GM08714 (cell line): ENCODE measurements around the gene RAB7A.

ENCODE experiments used
- H3K4me3 ChIP-seq: fragments of 200-500 bp; sonication (Bioruptor generic); 2 replicates; pipeline ENCODE4 v1.5.1; 2014; ENCODE audit warnings: mild to moderate bottlenecking, low read length, inconsistent platforms
- ZNF274 ChIP-seq: IDR thresholded peaks from 2 replicates; pipeline ENCODE4 v1.6.1; 2012; ENCODE audit warnings: mild to moderate bottlenecking, low read depth, low read length

Gene RAB7A

DNA sequence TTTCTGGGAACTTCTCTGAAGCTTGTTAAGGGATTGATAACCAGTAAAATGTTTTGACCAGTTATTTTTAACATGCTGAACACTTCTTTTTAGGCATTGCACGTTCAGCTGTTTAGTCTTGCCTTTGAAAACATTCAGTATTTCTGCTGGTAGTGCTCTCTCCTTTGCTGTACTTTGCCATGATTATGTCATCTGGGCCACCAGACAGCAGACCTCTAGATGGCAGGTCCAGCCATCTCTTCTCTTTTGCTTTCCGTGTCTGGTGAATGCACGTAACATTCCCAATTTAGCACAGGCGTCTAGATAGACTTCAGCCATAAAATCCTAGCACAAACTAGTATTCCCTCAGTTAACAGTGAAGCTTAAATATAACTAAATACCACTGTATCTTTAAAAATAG, 57.8 kb downstream of the RAB7A start:
- H3K4me3 ChIP-seq = no peak overlapping the region
- no peak for TF ChIP-seq ZNF274

DNA sequence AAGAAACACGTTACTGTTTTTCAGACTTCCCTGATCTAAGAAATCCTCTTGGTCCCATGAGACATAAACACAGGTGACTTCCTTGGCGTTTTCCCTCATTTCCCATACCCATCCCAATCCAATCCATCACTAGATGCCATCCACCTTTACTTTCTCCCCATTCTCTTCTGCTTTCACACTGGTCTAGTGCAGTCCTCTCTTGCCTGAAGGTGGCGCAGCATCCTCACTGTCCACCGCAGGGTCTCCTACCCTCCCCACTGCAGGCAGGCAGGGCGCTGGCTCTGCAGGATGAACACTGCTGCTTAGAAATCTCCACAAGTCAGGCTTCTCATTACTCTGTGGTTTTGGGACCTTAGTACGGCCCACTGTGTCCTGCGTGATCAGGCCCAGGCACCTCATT, 58.2 kb downstream of the RAB7A start:
- no peak for TF ChIP-seq ZNF274
- H3K4me3 ChIP-seq = no peak overlapping the region

GRCh38 chr3:128784843-128785242, 58.9 kb downstream of the RAB7A start:
- H3K4me3 ChIP-seq = no peak overlapping the region
- no peak for TF ChIP-seq ZNF274

- TF ChIP-seq ZNF274 = no peak
- H3K4me3 ChIP-seq = no peak overlapping the region
Observed at GRCh38 chr3:128786434-128787020, 60.5 kb downstream of the RAB7A start.

DNA sequence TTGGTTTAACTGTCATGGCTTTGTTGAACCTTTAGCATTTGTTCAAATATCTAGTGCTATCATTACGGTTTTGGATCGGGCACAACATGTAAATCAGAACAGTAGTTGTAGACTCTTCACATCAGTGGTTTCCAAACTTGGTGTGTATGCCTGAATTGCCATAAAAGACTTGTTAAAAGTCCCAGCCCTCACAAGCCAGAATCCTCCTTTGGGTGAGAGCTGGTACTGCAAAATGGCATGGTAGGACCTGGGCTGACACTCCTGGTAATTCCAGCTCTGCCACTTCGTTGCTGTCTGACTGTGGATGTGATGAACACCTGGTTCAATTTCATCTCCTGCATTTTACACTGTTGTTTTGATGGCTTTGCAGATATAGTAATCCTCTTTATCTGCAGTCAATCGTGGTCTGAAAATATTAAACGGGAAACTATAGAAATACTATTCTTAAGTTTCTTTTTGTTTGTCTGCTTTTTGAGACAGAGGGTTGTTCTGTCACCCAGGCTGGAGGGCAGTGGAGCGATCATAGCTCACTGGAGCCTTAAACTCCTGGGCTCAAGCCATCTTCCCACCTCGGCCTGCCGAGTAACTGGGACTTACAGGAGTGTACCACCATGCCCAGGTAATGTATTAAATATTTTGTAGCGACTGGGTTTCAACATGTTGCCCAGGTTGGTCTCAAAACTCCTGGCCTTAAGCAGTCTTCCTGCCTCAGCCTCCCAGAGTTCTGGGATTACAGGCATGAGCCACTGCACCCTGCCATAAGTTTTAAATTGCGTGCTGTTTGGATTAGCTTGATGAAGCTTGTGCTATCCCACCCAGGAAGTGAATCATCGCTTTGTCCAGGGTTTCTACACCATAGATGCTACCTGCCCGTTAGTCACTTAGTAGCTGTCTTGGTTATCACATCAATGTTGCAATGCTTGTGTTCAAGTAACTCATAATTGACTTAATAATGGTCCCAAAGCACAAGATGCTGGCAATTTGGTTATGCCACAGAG, 61.6 kb downstream of the RAB7A start:
- no peak for TF ChIP-seq ZNF274
- H3K4me3 ChIP-seq = no peak overlapping the region

GRCh38 chr3:128788268-128788869, 62.4 kb downstream of the RAB7A start:
- TF ChIP-seq ZNF274 = no peak
- H3K4me3 ChIP-seq = peak overlapping the region; percentile 23; the same call in 1 of the 2 replicates

DNA sequence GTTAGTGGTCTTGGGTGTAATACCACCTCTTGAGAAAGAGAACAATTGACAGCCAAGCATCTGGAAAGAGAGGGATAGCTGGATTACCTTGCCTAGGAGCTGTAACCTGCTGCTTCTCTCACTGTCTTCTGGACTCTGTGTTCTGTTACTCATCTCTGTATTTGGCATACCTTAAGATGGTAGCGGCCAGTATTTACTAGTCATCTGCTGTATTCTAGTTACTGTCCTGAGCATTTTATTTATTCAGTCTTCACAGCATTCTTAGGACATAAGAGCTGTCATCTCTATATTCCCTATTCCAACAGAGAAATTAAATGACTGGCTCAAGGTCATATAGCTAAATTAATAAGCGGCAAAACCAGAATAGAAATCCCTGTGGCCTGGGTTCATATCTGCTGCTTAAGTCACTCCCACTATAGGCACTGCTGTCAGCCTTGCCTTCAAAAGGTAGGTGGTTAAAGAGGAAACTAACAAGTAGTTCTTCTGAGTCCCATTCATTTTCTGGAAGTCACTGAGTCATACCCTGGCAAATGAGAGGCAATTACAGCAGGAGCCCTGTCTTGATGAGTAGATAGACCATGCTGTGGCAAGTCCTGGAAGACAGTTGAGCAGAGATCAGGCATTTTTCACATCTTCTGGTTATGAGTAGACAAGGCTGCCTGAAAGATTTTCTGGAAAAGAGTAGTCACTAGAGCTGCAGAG, 68.2 kb downstream of the RAB7A start:
- TF ChIP-seq ZNF274 = no peak
- H3K4me3 ChIP-seq = no peak overlapping the region

DNA sequence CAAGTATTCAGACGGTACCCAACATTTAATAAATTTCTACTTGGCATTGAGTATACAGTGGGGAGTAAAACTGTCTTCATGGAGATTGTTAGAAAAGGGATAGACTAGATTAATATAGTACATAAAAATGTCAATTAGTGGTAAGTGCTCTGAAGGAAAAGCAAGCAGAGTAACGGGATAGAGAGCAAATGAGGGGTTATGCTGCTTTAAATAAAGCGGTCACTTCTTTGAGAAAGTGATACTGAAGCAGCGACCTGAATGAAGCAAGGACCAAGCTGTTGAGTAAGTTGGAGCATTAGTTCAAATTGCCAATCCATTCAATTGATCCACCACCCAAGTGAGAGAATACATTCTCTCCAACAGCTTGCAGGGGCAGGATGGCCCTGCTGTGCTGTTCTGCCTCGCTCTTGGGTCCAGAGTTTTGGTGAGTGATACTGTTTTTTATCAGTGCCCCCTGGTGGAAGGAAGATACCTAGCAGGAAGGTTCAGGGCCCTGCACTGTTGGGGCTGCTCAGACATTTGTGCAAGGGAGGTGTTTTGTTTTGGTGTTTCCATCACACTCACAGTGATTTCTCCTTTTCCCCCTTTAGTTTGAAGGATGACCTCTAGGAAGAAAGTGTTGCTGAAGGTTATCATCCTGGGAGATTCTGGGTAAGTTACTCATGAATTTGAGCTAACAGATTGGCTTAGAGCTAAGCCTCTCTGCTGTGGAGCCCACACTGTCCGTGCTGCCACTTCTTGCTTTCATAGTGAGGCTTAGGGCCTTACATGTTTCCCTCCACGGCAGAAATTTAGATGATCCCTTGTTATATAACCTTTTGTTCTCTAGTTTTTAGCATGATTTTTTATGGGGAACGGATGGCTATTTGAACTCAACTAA, 69.0 kb downstream of the RAB7A start:
- TF ChIP-seq ZNF274 = no peak

GRCh38 chr3:128799653-128800052, 73.7 kb downstream of the RAB7A start:
- H3K4me3 ChIP-seq = no peak overlapping the region
- TF ChIP-seq ZNF274 = no peak

More for the DNA sequence above, 69.0 kb downstream of the RAB7A start:
- H3K4me3 ChIP-seq = no peak overlapping the region

DNA sequence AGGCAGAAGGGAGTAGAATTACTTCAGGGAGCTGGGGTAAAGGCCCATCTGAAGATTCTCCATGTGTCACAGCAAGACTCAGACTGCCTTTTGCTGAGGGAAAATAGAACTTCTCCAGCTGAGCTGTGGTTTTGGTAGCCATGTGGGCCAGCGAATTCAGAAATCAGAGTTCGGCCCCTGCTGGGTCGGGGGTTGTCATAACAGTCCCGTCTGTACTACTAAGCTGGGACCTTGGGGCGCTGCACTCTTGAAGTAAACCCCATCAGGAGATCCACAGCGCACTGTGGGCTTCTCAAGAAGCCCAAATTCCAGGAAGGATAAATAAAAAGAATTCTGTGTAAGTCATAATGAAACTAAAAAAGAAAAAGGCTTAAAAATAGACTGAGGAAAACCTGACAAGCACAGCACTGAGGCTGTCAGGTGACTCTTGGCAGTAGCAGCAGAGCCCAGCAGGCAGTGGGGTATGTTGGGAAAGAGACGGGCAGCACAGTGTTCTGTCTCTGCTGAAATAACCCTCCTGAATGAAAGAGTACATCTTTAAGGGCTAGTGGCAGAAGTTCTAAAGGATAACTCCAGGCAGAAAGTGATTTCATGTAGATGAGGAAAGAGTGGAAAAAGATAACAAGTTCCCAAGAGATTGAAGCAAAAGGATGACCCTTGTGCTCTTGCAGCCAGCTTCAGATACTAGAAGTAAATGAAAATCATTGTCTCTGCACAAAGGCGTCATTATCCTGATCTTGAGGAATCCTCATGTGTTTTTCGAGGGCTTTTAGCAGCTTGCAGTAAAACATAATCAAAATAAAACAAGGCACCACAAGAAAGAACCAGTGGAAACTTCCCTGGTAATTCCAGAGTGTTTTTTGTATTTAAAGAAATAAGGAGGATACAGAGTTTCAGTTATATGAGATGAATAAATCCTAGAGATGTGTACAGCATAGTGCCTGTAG, 74.5 kb downstream of the RAB7A start:
- TF ChIP-seq ZNF274 = no peak
- no peak overlapping the region for H3K4me3 ChIP-seq

- TF ChIP-seq ZNF274 = no peak
- H3K4me3 ChIP-seq = no peak overlapping the region
Observed at GRCh38 chr3:128801779-128802380, 75.9 kb downstream of the RAB7A start.

DNA sequence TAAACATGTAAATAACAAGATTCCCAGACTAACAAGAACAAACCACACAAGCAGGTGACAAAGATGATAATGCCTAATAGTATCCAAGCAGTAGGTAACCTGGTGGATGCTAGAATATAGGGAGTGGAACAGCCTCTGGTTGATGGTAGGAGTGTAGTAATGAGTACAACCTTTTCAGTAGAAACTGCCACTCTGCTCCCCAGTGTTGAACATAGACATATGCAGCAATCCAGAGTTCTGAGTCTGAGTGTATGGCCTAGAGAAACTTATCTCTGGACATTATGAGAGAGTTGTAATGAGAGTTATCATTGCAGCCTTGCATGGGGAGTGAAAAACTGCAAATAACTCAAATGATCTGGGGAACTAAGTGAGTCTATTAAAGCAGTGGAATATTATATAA, 77.3 kb downstream of the RAB7A start:
- no peak for TF ChIP-seq ZNF274
- no peak overlapping the region for H3K4me3 ChIP-seq
